ENCODE measurements around the gene RARRES2.

The RARRES2 gene

GRCh38 chr7:150357771-150358427, 16.5 kb upstream of the RARRES2 start:
- no peak overlapping the region for H3K4me3 ChIP-seq (replicated peaks; ENCODE audit: insufficient read depth, low read length)
- H3K27me3 ChIP-seq (ENCODE audit: insufficient read depth, poor library complexity, severe bottlenecking), result no peaks in the 10 kb centered on the region
- H3K27ac ChIP-seq (replicated peaks), result peak overlapping the region; percentile 59
- no peak for DNase-seq (ENCODE audit: low read depth in 1 of 2, low spot score in 1 of 2)
- TF ChIP-seq CTCF (IDR thresholded peaks at IDR 0.05; ENCODE audit: insufficient read depth, low read length) (no peak), REST (IDR thresholded peaks at IDR 0.05; ENCODE audit: insufficient replicate concordance, low read depth) (no peak), SPI1 (IDR thresholded peaks at IDR 0.05; ENCODE audit: borderline replicate concordance, low read depth) (no peak), GABPA (IDR thresholded peaks at IDR 0.05; ENCODE audit: low read depth) (no peak), POLR2AphosphoS5 (IDR thresholded peaks at IDR 0.05; ENCODE audit: low read depth) (no peak)

GRCh38 chr7:150357270-150357669, 15.8 kb upstream of the RARRES2 start:
- peak overlapping the region; percentile 59 for H3K27ac ChIP-seq (replicated peaks)
- peak in 1 of 2 experiments; percentile 68 for DNase-seq (ENCODE audit: low read depth in 1 of 2, low spot score in 1 of 2)
- H3K27me3 ChIP-seq (ENCODE audit: insufficient read depth, poor library complexity, severe bottlenecking), result no peaks in the 10 kb centered on the region
- TF ChIP-seq POLR2AphosphoS5 (IDR thresholded peaks at IDR 0.05; ENCODE audit: low read depth) (0 out of 2 replicates have a peak, but pooled peaks have one; percentile 46), REST (IDR thresholded peaks at IDR 0.05; ENCODE audit: insufficient replicate concordance, low read depth) (no peak)
- H3K4me3 ChIP-seq (replicated peaks; ENCODE audit: insufficient read depth, low read length), result no peak overlapping the region

GRCh38 chr7:150356265-150356897, 15.0 kb upstream of the RARRES2 start:
- Histone ChIP-seq H3K4me3 (replicated peaks; ENCODE audit: insufficient read depth, low read length) (no peak overlapping the region), H3K27me3 (ENCODE audit: insufficient read depth, poor library complexity, severe bottlenecking) (no peaks in the 10 kb centered on the region), H3K27ac (replicated peaks) (peak overlapping the region; percentile 10; the same call in 1 of the 2 replicates)
- no peak for DNase-seq (ENCODE audit: low read depth in 1 of 2, low spot score in 1 of 2)
- no peak for TF ChIP-seq REST (IDR thresholded peaks at IDR 0.05; ENCODE audit: insufficient replicate concordance, low read depth)
- TF ChIP-seq CTCF (IDR thresholded peaks at IDR 0.05; ENCODE audit: insufficient read depth, low read length), result peak; percentile 31

Measured in HL-60 (cell line).